SK-N-SH treated with all-trans-retinoic acid at 6 μM for 48 hours (cell line): Measurements from ENCODE around the gene MMP28.

Source experiments
- PATZ1 ChIP-seq: fragments of 250-450 bp; sonication (Bioruptor Pico); IDR thresholded peaks from 2 replicates; pipeline ENCODE4 v1.8.0; 2020; ENCODE audit warnings: mild to moderate bottlenecking, moderate library complexity, borderline replicate concordance
- ZNF565 ChIP-seq: fragments of 450-650 bp; formaldehyde crosslinking; conservative IDR thresholded peaks from 2 replicates; pipeline ENCODE4 v1.5.0; 2020; ENCODE audit warnings: low read depth, mild to moderate bottlenecking, moderate library complexity

- no peak for TF ChIP-seq PATZ1 (CRISPR knock-in tag)
- TF ChIP-seq ZNF565 (CRISPR knock-in tag): no peak
Measured at GRCh38 chr17:35748979-35749378, 46.5 kb downstream of the MMP28 start.
